Stimulated activated CD8-positive, alpha-beta memory T cell treated with anti-CD3 and anti-CD28 coated beads, Interleukin-7, amount 100 ng/mL, for 48 hours (primary cell): Measurements from ENCODE around the gene HS3ST6.
A peak's percentile ranks its signal among the peaks of the same experiment; 100 is the strongest.
"Not testable (repeated sequence)": the region's sequence is repeated elsewhere in the genome, so short reads cannot be mapped to it uniquely, and the experiment has no call there.

Source experiments
- DNase-seq, 2 donors: peaks; one replicate each; pipeline ENCODE4 v3.0.0-alpha.2; 2020; ENCODE audit warnings: low read depth in 1 of 2; ENCODE audit errors: extremely low read depth in 1 of 2

HS3ST6 gene

DNA sequence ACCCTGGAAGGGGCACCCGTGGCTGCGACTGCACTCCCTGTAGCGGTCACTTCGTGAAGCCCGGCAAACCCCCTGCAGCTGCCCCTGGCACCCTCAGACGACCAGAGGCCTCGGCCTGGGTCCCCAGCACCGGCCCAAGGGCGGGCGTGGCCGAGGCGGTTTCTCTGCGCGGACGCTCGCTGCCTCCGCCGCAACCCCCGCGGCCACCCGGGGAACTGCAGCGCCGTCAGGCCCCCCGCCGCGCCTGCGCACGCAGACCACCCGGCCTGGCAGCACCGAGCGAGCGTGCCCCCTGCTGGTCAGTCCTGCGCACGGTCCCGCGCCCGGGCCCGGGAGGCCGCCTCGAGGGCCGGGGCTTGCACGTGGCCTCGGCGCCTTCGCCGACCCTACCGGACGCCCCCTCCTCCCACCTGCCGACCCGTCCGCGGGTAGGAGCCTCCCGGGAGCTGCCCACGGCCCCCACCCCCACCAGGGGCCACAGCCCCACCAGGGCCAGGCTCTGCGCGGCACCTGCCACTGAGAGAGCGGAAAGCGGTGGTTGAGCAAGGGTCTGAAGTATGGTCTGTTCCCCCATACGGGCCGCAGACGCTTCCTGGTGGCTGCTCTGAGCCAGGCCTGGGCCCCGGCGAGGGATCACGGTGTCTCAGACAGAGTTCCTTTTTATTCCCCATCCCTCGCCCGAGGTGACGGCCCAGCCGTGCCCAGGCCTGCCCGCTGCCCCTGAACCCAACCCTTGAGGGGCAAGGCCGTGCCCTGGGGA is 11.5 kb upstream of the HS3ST6 start:
- peak; percentile 75 to 87 for DNase-seq

DNA sequence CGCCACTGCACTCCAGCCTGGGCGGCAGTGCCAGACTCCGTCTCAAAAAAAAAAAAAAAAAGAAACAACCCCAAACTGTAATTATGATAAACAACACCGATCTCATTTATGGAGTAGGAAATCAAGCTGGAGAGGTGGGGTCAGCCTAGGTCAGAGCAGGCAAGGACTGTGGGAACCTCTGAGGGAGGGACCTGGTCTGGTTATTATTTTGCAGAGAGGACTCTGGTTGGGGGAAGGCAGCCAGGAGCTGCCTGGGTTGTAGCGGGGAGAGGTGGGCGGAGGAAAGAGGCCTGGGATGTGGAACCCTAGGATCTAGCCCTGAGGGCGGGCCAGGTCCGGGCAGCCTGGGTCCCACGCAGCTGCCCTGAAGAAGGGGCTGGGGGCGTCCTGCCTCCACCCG is 10.9 kb upstream of the HS3ST6 start:
- no peak for DNase-seq

DNA sequence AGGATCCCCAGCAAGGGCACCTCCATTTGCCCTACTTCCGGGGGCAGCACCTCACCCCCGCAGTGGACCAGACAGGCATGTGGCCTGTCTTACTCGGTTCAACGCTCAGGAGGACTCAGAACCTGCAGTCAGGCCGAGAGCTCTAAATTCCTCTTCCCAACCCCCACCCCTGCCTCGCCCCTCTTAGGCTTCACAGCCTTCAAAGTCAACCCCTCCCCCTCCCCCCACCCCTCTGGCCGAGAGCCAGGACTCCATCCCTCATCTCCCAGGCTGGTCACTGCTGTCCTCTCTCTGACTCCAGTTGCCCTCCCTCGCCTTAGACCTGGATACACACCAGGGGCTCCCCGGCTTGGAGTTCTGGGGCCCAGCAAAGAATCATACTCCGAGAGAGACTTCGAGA is 8.1 kb upstream of the HS3ST6 start:
- no peak for DNase-seq

DNA sequence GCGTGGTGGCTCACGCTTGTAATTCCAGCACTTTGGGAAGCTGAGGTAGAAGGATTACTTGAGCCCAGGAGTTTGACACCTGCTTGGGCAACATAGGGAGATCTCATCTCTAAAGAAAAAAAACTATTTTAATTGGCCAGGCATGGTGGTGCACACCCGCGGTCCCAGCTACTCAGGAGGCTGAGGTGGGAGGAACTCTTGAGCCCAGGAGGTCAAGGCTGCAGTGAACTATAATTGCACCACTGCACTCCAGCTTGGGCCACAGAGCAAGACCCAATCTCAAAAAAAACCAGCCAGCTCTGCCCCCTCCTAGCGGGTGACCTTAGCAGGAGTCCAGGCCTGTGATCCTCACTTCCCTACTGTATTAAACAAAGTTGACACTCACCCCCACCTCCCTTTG is 5.9 kb upstream of the HS3ST6 start:
- no peak for DNase-seq

DNA sequence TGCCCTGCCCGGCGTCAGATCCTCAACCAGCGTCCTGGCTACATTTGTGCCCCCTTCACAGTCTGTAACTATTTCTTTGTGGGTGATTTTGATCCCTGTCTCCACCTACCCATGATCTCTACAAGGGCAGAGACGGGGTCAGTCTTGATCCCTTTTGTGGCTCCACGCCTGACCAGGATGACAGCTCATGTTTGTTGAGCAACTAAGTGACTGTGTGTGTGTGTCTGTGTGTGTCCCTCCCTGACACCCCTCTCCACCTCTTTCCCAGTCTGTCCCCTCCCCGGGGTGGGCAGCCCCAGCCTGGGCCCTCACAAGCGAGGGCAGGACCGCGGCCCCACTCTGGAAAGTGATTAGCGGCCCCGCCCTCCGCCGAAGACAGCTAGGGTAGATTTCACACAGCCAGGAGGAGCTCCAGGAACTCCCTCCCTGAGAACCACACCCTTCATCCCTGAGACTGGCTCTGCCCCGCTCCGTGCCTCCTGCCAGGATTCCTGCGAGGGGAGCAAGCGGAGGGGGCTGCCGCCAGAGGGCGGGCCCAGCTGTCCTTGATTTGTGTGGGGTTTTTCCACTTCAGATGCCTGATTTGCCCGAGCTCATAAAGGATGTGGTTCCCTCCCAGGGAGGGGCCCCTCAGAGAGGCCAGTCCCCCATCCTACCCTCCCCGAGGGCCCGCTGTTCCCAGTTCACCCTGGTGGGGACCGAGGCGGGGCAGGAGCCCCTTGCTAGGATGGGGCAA is 5.3 kb upstream of the HS3ST6 start:
- DNase-seq, result no peak

DNA sequence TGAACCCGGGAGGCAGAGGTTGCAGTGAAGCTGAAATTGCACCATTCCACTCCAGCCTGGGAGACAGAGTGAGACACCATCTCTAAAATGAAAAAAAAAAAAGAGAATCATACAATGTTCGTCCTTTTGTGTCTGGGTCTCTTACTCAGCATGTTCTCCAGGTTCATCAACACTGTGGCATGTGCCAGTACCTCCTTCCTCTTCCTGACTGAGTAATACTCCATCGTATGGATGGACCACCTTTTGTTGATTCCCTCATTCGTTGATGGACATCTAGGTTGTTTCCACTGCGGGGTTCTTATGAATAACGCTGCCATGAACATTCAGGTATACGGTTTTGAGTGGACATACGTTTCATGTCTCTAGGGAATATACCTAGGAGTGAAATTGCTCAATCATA is 4.1 kb upstream of the HS3ST6 start:
- DNase-seq, result no peak

DNA sequence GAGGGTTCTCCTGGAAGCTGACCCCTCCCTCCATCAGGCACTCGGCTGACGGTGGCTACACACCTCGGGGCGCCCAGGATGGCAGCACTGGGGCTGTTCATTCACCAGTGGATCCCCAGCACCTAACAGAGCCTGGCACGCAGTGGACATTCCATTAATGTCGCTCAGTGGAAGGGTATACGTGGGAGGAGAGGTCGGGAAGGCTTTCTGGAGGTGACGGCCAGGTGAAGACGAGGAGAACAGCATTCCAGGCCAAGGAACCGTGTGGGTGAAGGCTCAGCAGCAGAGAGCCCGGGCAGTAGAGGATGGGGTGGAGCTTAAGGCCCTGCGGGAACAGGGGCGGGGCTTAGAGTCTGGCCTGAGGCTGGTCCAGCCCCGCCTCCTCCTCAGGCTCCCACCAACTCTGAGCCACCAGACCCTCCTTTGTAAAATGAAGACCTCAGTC is 2.5 kb upstream of the HS3ST6 start:
- DNase-seq, result no peak

DNA sequence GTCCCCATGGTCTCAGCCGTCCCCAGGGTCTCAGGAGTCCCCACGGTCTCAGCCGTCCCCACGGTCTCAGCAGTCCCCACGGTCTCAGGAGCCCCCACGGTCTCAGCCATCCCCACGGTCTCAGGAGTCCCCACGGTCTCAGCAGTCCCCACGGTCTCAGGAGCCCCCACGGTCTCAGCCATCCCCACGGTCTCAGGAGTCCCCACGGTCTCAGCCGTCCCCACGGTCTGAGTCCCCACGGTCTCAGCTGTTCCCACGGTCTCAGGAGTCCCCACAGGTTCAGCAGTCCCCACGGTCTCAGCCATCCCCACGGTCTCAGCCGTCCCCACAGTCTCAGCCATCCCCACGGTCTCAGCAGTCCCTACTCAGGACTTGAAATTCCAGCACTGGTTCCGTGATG is 1.9 kb upstream of the HS3ST6 start:
- not testable (repeated sequence) for DNase-seq

DNA sequence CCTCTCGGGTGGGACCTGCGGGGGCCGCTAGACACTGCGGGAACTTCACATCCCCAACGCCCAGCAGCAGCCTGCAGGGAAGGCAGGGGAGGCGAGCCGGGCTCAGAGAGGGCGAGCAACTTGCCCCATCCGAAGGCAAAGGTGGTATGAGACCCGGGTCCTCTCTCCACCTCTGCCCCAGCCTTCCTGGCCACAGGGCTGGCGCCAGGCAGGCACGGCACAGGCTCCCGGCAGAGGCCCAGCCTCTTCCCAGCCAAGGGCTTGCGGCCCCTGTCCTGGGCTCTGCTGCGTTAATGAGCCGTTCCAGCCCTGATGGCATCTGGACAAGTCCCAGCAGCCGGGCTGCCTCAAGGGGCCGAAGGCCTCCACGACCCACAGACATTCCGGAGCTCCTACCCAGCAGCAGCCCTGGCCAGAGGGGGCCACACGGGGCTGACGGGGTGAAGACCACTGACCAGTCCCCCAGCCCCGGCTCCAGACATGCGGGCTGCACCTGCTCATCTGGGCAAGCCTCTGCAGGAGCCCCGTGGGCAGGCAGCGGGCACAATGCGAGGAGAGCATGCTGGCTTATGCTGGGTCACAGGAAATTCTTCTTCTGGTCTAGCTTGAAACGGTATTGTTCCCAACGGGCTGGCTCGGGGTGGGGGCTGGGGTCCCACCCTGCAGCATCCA is 1.2 kb upstream of the HS3ST6 start:
- DNase-seq, result no peak

DNA sequence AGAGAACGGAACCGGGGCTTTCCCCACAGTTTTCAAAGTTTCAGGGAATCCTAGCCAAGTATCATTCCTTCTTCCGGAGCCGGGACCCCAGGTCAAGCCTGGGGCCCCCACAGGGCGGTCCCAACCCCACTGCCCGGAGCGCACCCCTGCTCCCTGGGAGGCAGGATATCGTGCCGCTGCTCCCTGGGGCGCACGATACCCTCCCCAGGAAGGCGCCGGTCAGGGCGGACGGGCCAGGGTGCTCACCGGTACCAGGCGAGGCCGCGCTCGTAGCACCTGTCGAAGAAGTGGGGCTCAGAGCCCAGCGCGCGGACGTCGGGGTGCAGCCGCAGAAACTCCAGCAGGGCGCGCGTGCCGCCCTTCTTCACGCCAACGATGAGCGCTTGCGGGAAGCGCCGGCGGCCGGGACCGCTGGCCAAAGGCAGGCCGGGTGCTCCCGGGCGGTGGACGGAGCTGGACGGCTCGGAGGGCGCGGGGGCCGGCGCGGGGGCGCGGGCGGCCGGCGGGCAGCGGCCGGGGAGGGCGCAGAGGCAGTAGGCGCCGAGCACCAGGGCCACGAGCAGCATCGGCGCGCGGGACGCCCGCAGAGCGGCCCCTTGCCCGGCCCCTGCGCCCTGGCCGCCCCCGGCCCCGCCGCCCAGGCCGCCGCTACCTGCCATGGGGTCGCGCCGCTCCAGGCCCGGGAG is 407 bp downstream of the HS3ST6 start:
- DNase-seq, result no peak

DNA sequence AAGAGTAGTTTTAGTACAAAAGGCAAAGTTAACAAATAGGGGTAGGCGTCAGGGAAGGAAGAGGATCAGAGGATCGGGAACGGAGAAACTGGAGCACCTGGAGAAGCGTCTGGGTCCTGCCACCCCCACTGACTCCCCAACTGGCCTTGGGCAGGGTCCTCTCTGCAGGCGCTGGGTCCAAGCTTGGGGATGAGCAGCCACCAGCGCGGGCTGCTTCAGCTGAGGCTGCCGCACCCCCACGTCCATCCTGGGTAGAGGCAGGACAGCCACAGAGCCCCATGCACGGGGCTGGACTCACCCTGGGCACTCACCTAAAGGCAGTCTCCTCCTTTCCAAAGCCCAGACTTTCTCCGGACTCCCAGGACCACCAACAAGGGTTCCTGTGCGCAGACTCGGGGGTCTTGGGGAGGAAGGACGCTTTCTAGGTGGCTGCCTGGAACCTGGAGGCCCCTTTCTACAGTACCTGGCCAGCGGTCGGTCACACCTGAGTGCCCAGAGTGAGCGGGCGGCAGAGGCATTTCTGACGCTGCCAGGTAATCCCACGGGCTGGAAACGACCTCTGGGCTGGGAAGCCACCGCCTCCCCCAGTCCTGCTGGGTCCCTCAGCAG is 1.1 kb downstream of the HS3ST6 start:
- no peak for DNase-seq

DNA sequence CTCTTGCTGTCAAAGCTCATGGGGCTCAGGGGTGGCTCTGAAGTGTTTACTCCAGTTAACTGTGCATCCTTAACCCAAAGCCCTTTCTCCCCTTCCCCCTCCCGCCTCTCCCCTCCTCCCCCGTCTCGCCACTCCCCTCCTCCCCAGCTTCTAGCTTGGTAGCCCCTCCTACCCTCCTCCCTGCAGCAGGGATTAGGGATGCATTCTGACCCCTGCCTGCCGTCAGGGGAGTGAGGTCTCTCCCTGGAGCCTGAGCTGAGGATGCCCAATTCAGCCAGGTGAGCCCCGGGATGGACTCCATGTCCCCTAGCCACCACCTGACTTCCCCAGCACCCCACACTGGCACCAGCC is 1.6 kb downstream of the HS3ST6 start:
- DNase-seq, result no peak

DNA sequence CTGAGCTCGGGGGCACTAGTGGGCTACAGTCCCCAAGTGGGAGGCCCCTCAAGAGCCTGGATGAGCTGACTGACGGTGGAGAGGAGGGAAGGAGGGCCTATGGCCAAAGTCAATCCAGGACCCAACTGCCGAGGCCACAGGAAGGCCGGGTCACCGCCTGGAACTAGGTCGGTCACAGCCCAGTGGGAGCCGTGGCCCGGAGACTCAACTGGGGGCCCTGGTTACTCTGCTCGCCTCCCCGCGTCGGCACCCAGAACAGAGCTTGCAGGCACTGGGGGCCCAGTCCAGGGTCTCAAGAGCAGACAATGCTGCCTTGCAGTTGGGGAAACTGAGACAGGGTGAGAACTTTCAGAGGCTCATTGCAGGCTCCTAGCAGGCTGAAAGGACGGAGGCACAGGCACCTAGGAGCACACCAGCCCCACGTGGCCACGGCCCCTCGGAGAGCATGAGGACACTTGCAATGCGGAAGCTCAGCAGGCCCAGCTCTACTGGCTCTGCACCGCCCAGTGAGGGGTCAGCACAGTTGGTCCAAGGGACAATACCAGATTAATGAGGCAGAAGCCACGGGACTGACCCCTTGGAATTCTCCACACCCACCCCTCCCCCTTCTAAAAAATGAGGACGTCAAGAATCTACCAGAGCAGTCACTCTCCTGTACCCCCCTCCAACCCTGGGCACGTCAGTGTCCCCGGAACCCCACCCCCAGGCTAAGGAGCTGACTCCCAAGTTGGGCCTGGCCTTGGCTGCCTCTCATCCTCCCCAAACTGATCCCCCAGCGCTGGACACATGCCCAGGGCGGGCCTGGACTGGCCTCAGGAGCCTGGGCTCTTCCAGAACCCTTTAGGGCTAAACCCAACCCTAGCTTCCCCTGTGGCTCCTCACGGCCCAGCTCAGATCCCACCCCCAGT is 2.2 kb downstream of the HS3ST6 start:
- no peak for DNase-seq

DNA sequence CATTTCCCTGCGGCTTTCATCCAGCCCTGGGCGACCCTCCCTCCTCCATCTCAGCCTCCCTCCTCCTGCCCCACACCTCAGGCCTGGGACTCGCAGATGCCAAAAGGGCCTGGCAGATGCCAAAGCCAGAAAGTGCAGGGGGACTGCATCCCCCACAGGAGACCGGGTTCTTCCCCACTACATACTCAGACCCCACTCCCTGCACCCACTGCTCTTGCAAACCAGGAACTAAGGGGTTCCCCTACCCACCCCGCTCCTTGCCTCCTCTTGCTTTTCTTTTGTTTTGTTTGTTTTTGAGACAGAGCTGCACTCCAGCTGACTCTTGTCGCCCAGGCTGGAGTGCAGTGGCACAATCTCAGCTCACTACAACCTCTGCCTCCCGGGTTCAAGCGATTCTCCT is 3.2 kb downstream of the HS3ST6 start:
- DNase-seq, result no peak

DNA sequence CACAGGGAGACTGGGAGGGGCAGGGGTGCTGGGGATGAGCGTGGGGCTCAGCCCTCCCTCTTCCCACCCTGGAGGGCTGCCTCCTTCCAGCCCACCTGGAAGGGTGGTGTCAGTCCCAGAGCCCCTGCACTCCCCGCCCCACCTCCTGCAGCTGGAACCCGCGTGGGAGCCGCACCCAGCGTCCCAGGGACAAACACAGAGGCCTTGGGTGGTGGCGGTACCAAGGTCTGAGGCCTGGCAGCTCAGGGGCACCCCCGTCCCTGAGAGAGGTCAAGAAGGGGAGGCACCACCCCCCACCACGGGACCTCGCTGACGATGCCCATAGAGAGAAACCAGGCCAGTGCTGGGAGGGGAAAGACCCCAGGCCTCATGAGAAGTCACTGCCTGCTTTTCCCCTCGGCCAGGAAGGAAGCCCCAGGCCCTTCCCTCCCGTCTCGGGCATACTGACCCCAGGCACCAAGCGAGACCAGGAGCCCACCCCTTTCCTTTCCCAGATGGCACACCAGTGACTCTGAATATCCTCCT is 4.1 kb downstream of the HS3ST6 start:
- DNase-seq, result no peak

DNA sequence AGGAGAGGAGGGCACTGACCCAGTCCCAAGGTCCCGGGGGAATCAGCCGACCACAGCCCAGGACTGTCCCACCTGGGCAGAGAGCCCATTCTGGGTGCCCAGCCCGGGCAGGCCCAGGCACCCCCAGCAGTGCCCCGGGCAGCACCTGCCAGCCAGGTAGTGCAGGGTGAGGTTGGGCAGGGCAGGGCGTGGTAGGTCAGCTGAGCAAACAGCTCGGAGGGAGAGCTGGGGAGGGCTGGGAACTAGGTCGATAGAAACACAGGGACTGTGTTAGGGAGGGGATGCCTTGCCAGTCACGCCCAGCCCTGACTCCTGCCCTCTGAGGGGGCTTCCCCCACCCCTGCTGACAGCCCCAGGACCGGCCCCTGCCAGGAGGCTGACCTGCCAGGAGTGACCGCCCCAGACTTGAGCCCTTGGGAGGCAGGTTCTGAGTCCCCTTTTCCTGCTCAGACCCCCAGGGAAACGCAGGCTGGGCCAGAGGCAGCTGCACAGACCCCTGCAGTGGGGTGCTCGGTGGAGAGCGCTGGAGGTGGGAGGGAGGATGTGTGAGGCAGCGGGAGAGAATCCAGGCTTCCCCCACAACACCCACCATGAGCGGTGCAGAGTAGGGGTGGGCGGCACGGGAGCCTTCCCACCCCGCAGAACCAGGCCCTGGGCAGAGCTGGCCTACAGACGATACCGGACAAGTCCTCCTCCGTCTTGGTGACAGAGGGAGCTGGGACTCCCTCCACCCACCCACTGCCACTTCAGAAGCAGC is 4.7 kb downstream of the HS3ST6 start:
- no peak for DNase-seq

DNA sequence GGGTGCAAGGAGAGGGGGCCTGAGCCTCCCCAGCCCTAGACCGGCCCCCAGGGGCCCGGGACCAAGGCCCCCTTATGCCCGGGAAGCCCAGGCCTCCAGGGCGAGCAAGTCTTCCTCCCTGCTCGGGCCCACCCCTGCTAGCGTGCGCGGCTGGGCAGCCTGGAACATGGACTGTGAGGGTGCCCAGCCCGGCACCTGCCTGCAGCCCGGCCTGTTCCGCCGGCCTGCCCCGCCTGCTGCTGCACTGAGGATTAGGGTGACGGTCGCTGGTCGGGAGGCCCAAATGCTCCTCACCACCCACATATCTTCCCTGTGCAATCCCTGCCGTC is 6.0 kb downstream of the HS3ST6 start:
- DNase-seq, result no peak

DNA sequence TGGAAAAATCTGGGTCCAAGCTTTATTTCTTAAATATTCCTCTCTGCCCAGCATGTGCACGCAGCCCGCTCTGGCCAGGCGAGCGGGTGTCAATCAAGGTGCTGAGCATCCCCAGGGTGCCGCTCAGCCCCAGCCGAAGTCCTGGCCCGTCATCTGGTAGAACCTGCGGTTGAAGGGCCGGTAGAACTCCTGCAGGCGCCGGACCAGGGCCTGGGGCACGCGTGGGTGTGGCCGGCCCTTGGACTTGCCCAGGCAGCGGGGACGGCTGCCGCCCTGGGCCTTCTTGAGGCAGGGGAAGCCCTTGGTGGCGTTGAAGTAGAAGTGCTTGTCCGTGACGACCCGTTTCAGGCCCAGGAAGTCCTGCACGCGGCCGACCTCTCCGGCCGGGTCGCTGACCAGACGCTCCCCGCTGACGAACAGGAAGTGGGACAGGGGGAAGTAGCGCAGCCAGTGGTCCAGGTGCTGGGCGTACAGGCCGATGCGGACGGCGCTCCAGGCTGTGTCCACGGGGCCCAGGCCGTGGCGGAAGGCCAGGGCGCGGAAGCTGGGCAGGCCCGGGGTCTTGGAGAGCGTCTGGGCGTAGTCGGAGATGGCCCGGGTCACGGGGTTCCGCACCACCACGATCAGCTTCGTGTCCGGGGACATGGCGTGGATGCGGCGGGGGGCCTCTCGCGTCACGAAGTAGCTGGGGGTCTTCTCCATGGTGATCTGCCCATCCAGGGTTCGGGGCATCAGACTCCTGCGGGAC is 6.6 kb downstream of the HS3ST6 start:
- DNase-seq, result no peak
